HUDEP-2 (cell line): ENCODE measurements around the gene PLXNB1.
A peak's percentile ranks its signal among the peaks of the same experiment; 100 is the strongest.
"Not testable (repeated sequence)": the region's sequence is repeated elsewhere in the genome, so short reads cannot be mapped to it uniquely, and the experiment has no call there.

Experiments used
- DNase-seq, 76 experiments: peaks; one replicate each; lab custom pipeline; 2025; ENCODE audit not compliant: unreplicated experiment in 76 of 76; lab: John Stamatoyannopoulos, UW

The PLXNB1 gene

DNA sequence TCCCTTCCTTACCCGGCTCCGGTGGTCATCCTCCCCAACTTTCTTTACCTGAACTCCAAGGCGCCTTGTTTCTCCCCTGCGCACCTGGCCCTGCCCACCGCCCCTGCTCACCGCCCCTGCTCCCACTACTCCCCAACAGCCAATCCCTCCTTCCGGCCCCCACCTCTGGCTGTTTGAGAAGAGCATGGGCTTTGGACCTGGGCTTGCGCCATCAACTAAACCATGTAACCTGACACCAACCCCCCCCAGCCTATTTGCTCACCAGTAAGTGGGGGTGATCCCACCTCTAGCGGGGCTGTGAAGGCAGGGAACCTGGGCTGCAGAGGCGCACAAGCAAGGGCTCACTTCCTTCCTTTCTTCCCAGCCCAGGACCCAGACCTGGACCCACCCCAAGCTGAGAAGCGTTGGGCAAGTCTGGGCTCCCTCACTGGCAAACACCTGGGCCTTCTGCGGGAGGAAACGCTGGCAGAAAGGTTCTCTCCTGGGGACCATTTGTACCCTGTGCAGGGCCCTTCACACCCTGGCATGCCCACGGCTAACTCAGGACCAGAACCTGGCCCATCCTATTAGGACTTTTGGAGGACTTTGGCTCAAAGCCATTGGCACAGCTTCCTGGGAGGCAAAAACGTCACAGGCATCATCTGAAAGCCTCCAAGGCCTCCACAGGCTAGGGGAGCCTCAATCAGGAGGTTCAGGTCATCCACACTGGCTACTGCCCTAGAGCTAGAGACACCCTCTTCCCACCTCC is at the start of gene PLXNB1:
Gene PLXNB1, minus strand, starts transcription at position 127 of the 748 bp plus-strand sequence. CDS start 5,475 bp downstream, outside the sequence.
- no peak for DNase-seq

DNA sequence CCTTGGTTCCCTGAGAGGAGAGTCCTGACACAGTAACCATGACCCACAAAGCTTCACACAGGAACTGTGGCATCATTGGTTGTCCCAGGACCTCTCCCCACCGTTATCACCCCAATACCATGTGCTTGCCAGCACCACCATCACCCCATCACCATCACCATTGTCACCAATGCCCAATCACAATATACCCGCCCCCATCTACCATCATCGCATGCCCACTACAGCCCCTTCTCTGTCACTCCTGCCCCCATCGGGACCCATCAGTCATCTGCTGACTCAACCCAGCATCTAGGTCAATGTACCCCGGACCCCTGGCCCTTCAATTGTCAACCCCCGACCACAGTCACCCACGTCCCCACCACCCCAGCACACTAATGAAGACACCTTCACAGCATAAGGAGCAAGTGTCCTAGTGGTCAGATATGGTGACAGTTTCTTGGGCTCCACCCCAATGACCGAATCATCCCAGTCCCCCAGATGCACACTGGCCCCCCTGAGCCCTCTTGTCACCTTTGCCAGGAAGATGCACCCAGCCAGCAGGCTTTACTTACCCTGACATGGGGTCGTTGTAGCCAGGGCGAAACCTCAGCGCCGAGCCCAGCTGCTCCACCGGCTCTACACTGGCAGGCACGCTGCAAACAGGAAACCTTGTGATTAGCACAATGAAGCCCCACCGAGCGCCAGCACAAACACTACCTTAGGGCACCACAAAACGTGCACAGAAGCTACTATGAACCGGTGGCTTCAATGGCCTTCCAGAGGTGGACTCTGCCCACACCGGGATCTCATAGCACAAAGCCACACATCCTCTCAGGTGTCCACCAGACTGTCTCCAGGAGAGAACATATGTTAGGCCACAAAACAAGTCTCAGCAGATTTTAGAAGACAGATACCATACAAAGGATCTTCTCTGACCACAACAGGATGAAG is 49.0 kb upstream of the PLXNB1 start:
- DNase-seq, result no peak

DNA sequence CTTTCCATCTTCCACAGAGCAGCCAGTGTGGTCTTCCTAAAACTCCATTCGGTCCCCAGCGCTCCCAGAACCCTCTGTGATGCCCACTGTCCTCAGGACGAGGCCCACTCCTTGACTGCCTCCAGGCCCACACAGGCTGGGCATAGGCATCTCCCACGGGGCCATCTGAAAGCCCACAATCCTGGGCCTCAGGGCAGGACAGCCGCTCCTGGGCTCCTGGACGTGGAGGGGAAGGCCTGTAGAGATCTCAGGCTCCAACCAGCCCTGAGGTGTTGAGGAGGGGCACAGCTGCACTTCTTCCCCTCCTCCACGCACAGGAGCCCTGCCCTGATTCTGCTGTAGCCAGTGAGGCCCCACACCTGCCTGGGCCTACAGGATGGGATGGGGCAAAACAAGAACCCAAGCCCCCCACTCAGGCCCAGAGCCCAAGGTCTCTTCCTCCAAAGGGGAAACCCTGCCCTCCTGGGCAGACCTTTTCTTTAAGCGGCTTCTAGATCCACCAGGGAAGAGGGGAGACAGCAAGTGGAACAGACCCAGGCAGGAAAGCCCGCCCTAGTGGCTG is 48.2 kb upstream of the PLXNB1 start:
- DNase-seq, result no peak

GRCh38 chr3:48476426-48477053 is 46.7 kb upstream of the PLXNB1 start:
- DNase-seq, result no peak

GRCh38 chr3:48475188-48475587 is 45.3 kb upstream of the PLXNB1 start:
- DNase-seq, result no peak

- DNase-seq, result no peak
These were observed 44.7 kb upstream of the PLXNB1 start for GRCh38 chr3:48474619-48475018.

GRCh38 chr3:48474031-48474430 is 44.1 kb upstream of the PLXNB1 start:
- DNase-seq, result not testable (repeated sequence)

- no peak for DNase-seq
These were observed 43.7 kb upstream of the PLXNB1 start for GRCh38 chr3:48473617-48473952.

DNA sequence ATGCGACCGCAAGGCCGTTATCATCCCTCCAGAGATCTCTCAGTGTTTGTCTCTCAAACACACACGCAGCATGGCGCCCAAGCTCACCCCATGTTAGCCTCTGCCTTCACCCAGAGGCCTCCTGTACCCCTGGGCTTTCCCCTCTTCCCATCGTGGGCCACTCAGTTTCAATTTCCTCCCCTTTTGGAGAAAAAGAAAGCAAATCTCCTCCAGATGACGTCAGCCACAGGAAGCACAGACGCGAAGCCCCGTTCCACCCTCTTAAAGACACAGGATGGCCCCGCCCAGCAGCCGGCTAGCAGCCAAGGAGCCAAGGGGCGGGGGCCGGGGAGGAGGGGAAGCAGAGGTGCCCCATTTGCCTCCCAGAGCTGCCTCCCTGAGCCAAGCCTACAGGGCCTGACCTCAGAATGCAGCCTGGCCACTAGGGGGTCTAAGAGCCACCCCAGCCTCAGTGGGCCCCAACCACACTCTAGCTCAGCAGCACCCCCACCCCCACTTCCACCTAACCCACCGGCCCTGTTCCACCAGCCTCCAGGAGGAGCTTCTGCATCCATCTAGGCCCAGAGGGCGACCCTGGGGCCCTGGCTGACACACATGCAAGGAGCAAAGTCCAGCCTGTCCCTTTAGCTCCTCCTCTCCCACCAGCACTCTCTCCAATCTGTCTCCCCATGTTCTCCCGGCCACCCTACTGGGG is 43.2 kb upstream of the PLXNB1 start:
- peak in 74 of 76 experiments; percentile 62 to 95 (median 91) for DNase-seq

GRCh38 chr3:48472673-48472922 is 42.7 kb upstream of the PLXNB1 start:
- peak in 46 of 76 experiments; percentile 7 to 84 (median 56) for DNase-seq

- DNase-seq, result peak in 6 of 76 experiments; percentile 12 to 30 (median 14)
These were observed 40.4 kb upstream of the PLXNB1 start for GRCh38 chr3:48470286-48470685.

DNA sequence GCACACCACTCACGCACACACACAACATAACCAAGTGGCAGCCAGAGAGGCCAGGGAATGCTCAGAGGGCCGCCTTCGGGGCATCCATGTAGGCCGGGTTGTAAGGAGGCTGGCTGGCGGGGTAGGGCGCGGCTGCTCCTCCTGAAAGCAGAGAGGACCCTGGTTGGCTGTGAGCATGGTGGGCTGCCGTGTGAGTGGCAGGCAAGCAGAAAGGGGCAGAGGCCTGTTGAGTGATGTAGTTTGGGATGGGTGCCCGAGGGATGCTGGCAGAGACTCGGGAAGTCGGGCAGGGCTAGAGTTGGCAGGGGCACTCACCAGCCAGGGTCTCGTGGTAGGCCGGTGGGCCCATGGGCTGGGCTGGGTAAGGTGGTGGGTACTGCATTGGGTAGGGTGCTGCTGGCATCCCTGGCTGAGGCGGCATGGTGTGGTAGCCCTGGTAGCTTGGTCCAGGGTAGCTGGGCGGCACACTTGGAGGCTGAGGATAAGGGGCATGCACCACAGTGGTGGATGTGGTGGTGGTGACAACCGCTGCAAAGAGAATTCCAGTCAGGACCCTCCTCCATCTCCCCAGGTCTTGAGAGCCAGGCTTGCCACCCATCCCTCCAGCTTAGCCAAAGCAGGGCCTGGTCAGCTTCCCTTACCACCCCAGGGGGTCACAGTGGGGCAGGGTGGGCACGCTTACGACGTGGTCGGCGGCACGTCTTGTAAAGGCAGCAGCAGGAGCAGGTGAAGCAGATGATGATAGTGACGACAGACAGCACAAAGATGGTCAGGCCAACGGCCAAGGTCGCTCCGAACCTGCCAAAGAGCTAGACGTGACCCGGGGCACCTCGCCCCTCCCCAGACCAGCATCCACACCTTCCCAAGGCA is 39.4 kb upstream of the PLXNB1 start:
- no peak for DNase-seq

DNA sequence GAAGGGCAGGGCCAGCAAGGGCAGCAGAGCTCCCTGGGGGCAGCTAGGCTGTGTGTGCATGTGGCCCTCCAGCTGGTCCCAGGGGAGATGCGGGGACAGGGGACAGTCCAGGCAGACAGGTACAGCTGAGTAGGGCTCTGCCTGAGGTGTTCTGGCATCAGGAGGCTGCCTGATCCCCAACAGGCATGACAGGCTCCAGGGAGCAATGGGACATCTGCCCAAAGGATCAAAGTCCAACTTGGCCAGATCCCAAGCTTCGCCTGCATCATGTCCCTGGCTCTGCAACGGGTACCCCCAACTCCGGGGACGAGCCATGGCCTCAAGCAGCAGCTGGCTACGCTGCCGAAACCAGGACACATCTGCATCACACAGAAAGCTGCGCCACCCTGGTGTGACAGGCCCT is 38.4 kb upstream of the PLXNB1 start:
- no peak for DNase-seq

DNA sequence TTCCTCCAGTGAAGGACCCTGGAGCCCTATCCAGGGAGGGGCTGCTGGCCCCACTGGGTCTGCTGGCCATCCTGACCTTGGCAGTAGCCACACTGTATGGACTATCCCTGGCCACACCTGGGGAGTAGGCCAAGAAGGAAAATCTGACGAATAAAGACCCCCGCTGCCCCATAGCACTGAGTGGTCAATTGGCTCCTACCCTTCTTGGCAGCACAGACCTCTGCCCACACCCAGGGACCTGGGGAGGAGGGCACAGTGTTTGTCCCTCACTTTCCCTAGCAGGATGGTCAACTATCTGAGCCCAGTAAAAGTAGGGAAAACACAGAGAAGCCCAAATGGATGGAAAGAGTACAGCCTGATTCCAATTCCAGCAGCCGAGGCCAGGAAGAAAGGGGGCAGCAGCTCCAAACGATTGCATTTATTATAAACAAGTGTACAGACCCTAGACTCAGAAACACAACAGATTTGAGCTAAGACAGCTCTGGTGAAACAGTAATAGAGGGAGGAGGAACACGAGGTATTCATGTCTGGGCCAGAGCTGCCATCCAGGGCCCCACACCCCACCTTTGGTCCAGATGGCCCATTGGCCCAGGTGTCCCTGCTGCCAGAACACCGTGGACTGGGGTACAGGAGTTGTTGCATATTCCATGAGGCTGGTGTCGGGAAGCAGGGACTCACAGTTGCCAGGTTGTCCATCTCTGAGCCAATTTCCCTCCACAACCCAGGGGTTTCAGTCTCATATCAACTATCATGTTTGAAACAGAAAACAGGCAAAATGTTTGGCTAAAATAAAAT is 37.8 kb upstream of the PLXNB1 start:
- no peak for DNase-seq

GRCh38 chr3:48467110-48467454 is 37.2 kb upstream of the PLXNB1 start:
- DNase-seq, result no peak

- DNase-seq, result peak in 10 of 76 experiments; percentile 5 to 42 (median 14)
These were observed 36.7 kb upstream of the PLXNB1 start for GRCh38 chr3:48466386-48467109.

DNA sequence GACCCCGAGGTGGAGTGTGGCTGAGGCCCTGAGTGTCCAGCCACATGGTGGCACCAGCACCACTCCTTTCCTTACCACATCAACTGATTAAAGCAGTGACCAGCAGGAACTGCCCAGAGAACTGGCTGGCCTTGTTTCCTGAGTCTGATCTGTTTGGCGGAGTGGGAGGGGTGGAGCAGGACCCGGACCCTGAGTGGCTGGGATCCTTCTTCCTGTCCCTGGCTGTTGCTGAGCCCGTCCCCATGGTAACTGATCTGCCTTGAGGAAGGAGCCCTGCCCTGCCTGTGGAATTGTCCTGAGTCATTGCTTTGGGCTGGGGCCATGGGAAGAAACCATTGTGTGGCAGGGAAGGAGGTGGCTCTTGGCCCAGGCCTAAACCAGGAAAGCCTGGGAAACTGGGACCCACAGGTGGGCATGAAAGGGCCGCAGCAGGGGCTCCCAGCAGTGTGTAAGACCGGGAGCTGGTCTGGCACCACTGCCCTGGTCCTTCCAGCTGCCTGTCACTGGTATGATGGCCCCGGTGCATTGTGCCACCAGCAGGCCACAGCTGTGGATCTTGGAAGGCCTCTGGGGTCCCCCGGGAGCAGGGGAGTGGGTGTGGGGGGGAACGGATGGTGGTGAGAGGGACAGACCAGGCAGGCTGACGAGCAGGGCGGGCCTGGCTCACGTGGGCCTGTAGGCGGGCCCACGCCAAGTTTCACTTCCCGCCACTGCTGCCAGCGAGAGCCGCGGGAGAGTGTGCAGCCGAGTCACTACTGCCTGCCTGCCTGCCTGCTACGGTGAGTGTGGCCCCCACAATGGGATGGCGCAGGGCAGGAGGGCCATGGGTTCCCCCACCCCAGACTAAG is 35.9 kb upstream of the PLXNB1 start:
- peak in 73 of 76 experiments; percentile 16 to 83 (median 65) for DNase-seq

GRCh38 chr3:48465237-48465530 is 35.3 kb upstream of the PLXNB1 start:
- DNase-seq, result no peak
